ENCODE measurements around the gene STAB2.

The STAB2 gene

GRCh38 chr12:103755425-103755824 lies 168.4 kb downstream of the STAB2 start:
- no peak for DNase-seq

- DNase-seq: no peak
Observed at GRCh38 chr12:103756443-103756842, 169.4 kb downstream of the STAB2 start.

GRCh38 chr12:103757248-103757647 lies 170.2 kb downstream of the STAB2 start:
- no peak for DNase-seq

GRCh38 chr12:103758310-103759089 lies 171.4 kb downstream of the STAB2 start:
- no peak for DNase-seq

- no peak for DNase-seq
Observed at GRCh38 chr12:103762473-103762872, 175.4 kb downstream of the STAB2 start.

GRCh38 chr12:103765322-103765721 lies 178.2 kb downstream of the STAB2 start:
- DNase-seq: no peak

- DNase-seq: no peak
Observed at GRCh38 chr12:103766028-103766427, 179.0 kb downstream of the STAB2 start.

- no peak for DNase-seq
Observed at GRCh38 chr12:103768467-103769123, 181.5 kb downstream of the STAB2 start.

- DNase-seq: no peak
Observed at GRCh38 chr12:103769240-103769945, 182.3 kb downstream of the STAB2 start.

- DNase-seq: no peak
Observed at GRCh38 chr12:103771466-103771865, 184.4 kb downstream of the STAB2 start.

GRCh38 chr12:103772367-103773108 lies 185.5 kb downstream of the STAB2 start:
- DNase-seq: no peak

GRCh38 chr12:103773109-103773910 lies 186.2 kb downstream of the STAB2 start:
- no peak for DNase-seq

- DNase-seq: no peak
Observed at GRCh38 chr12:103774977-103775560, 188.0 kb downstream of the STAB2 start.

GRCh38 chr12:103778781-103779180 lies 191.7 kb downstream of the STAB2 start:
- DNase-seq: no peak

GRCh38 chr12:103779410-103780092 lies 192.5 kb downstream of the STAB2 start:
- no peak for DNase-seq

- DNase-seq: no peak
Observed at GRCh38 chr12:103780093-103780440, 193.0 kb downstream of the STAB2 start.

- no peak for DNase-seq
Observed at GRCh38 chr12:103780992-103781391, 193.9 kb downstream of the STAB2 start.

GRCh38 chr12:103782399-103782798 lies 195.3 kb downstream of the STAB2 start:
- no peak for DNase-seq

GRCh38 chr12:103783744-103784664 lies 196.9 kb downstream of the STAB2 start:
- DNase-seq: no peak

Data from NCI-H187 treated with DMSO at 0.1 percent for 48 hours (cell line).